Mesendoderm (in vitro differentiated cells): ENCODE data around the gene HEATR9.

Source experiments
- DNase-seq: peaks from one replicate; pipeline ENCODE4 v3.0.0; 2013
- H2AK5ac ChIP-seq: 2 replicates; pipeline ENCODE4 v1.6.1; 2013; ENCODE audit warnings: low read length, inconsistent platforms
- H2BK120ac ChIP-seq: 2 replicates; pipeline ENCODE4 v1.6.1; 2013; ENCODE audit warnings: low read depth, mild to moderate bottlenecking, low read length, moderate library complexity, mixed read lengths
- H2BK15ac ChIP-seq: replicated peaks from 2 replicates; pipeline ENCODE4 v1.6.1; 2013; ENCODE audit warnings: low read depth, mild to moderate bottlenecking, moderate library complexity
- H2BK5ac ChIP-seq: 2 replicates; pipeline ENCODE4 v1.6.1; 2013; ENCODE audit warnings: low read length, inconsistent platforms
- H3K18ac ChIP-seq: 2 replicates; pipeline ENCODE4 v1.6.1; 2013; ENCODE audit warnings: mild to moderate bottlenecking, low read length, mixed read lengths
- H3K23ac ChIP-seq: one replicate; pipeline ENCODE4 v1.6.1; 2013; ENCODE audit warnings: low read length
- H3K27ac ChIP-seq: 2 replicates; pipeline ENCODE4 v1.5.1; 2013; ENCODE audit warnings: low read depth, mild to moderate bottlenecking, inconsistent platforms, low read length, moderate library complexity
- H3K27me3 ChIP-seq: 2 replicates; pipeline ENCODE4 v1.6.1; 2013; ENCODE audit warnings: low read length, control low read depth, mild to moderate bottlenecking, inconsistent platforms; ENCODE audit not compliant: insufficient read depth, poor library complexity
- H3K36me3 ChIP-seq: 2 replicates; pipeline ENCODE4 v1.6.1; 2013; ENCODE audit warnings: low read length, inconsistent platforms; ENCODE audit not compliant: control insufficient read depth, insufficient read depth
- H3K4ac ChIP-seq: one replicate; pipeline ENCODE4 v1.6.1; 2013; ENCODE audit warnings: low read depth, mild to moderate bottlenecking, low read length, moderate library complexity
- H3K4me1 ChIP-seq: 2 replicates; pipeline ENCODE4 v1.6.1; 2013; ENCODE audit warnings: low read depth, low read length, inconsistent platforms; ENCODE audit not compliant: control insufficient read depth
- H3K4me2 ChIP-seq: 2 replicates; pipeline ENCODE4 v1.6.1; 2013; ENCODE audit warnings: low read length
- H3K4me3 ChIP-seq: 2 replicates; pipeline ENCODE4 v1.5.1; 2013; ENCODE audit warnings: mild to moderate bottlenecking, low read length
- H3K56ac ChIP-seq: one replicate; pipeline ENCODE4 v1.6.1; 2013; ENCODE audit warnings: low read length
- H3K79me1 ChIP-seq: 2 replicates; pipeline ENCODE4 v1.6.1; 2013; ENCODE audit warnings: low read length, inconsistent platforms
- H3K79me2 ChIP-seq: 2 replicates; pipeline ENCODE4 v1.6.1; 2013; ENCODE audit warnings: mild to moderate bottlenecking, low read length; ENCODE audit not compliant: control insufficient read depth, insufficient read depth
- H3K9ac ChIP-seq: 2 replicates; pipeline ENCODE4 v1.6.1; 2013; ENCODE audit warnings: low read length, inconsistent platforms
- H4K5ac ChIP-seq: one replicate; pipeline ENCODE4 v1.6.1; 2013; ENCODE audit warnings: low read length
- H4K8ac ChIP-seq: one replicate; pipeline ENCODE4 v1.6.1; 2013; ENCODE audit warnings: low read depth, mild to moderate bottlenecking, control low read depth, low read length, moderate library complexity
- WGBS: extraction: QIAGEN DNeasy Blood & Tissue Kit; methylation state at CpG from one replicate; pipeline ENCODE4 v1.1.7; 2013; ENCODE audit warnings: low lambda C conversion rate, missing lambda C conversion rate; ENCODE audit not compliant: insufficient coverage; ENCODE audit errors: extremely low coverage; 5-methylcytosine and 5-hydroxymethylcytosine counted together

Gene HEATR9

DNA sequence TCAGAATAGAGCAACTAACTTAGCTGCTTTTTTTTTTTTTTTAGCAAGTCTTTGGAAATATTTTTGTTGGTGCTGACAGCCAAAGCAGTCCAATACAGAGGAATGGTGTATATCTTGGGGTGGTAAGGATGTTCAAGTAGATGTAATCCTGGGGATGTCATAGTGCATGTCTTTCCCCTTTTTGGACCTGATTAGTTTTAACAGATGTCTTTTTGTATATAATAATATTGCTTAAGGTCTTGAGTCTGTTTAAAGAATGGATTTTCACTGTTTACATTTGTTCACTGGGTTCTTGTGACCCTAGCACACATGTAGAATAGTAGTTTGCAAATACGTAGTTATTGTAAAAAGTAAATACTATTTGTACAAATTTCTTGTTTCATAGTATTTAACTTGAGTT lies 51.5 kb downstream of the HEATR9 start:
- no peak for DNase-seq
- Histone ChIP-seq H2BK15ac (no peak overlapping the region), H2BK120ac (no peak overlapping the region), H3K79me2 (peaks cover 32% of the 10 kb centered on the region), H2BK5ac (no peak overlapping the region), H3K4me1 (no peaks in the 10 kb centered on the region), H3K27me3 (no peaks in the 10 kb centered on the region), H3K56ac (no peak overlapping the region), H4K5ac (no peak overlapping the region), H3K4me2 (no peak overlapping the region), H3K4ac (no peak overlapping the region), H2AK5ac (no peak overlapping the region), H3K18ac (no peak overlapping the region), H3K23ac (no peak overlapping the region), H3K27ac (no peak overlapping the region), H3K4me3 (no peak overlapping the region), H3K36me3 (no peaks in the 10 kb centered on the region), H3K9ac (no peak overlapping the region), H4K8ac (no peak overlapping the region), H3K79me1 (peaks cover 4% of the 10 kb centered on the region)
- WGBS: no CpG with 5 or more reads among the region's 1 CpG

DNA sequence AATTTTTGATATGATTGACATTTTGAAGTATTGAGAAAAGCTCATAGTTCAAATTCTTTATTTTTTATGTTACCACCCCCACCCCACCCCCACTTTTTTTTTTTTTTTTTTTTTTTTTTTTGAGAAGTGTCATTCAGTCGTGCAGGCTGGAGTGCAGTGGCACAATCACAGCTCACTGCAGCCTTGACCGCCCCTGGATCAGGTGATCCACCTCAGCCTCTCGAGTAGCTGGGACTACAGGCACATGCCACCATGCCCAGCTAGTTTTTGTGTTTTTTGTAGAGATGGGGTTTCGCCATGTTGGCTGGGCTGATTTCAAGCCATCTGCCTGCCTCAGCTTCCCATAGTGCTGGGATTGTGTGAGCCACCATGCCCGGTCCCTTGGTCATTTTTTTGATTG lies 52.0 kb downstream of the HEATR9 start:
- no CpG with 5 or more reads among the region's 5 CpGs for WGBS
- H4K8ac ChIP-seq: no peak overlapping the region
- H3K23ac ChIP-seq: no peak overlapping the region
- H3K9ac ChIP-seq: no peak overlapping the region
- no peaks in the 10 kb centered on the region for H3K27me3 ChIP-seq
- peaks cover 37% of the 10 kb centered on the region for H3K79me2 ChIP-seq
- H2BK5ac ChIP-seq: no peak overlapping the region
- no peak overlapping the region for H3K56ac ChIP-seq
- H3K36me3 ChIP-seq: no peaks in the 10 kb centered on the region
- H3K18ac ChIP-seq: no peak overlapping the region
- no peak overlapping the region for H3K4ac ChIP-seq
- no peak overlapping the region for H3K27ac ChIP-seq
- no peak overlapping the region for H3K4me2 ChIP-seq
- no peak overlapping the region for H3K4me3 ChIP-seq
- H2AK5ac ChIP-seq: no peak overlapping the region
- H4K5ac ChIP-seq: no peak overlapping the region
- H3K4me1 ChIP-seq: no peaks in the 10 kb centered on the region
- peaks cover 5% of the 10 kb centered on the region for H3K79me1 ChIP-seq
- no peak overlapping the region for H2BK15ac ChIP-seq
- H2BK120ac ChIP-seq: no peak overlapping the region
- no peak for DNase-seq

DNA sequence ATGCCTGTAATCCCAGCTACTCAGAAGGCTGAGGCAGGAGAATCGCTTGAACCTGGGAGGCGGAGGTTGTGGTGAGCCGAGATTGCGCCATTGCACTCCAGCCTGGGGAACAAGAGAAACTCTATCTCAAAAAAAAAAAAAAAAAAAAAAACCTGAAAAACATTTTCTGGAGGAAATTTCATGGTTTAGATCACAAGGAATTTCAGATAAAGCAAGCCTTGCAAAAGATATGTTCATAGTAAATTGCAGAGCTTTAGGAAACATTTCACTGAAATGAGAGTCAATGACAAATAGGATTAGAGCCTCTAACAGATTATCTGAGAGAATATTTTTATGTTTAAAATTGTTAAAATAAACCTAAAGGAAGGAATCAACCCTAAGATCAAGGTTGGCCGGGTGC lies 56.2 kb downstream of the HEATR9 start:
- no peak overlapping the region for H3K9ac ChIP-seq
- peaks cover 52% of the 10 kb centered on the region for H3K79me2 ChIP-seq
- no peak overlapping the region for H3K4me3 ChIP-seq
- H3K18ac ChIP-seq: no peak overlapping the region
- H3K4me2 ChIP-seq: no peak overlapping the region
- H3K27me3 ChIP-seq: no peaks in the 10 kb centered on the region
- DNase-seq: no peak
- H3K4ac ChIP-seq: no peak overlapping the region
- WGBS: no CpG with 5 or more reads among the region's 5 CpGs
- H2BK5ac ChIP-seq: no peak overlapping the region
- H3K36me3 ChIP-seq: no peaks in the 10 kb centered on the region
- no peak overlapping the region for H2AK5ac ChIP-seq
- H2BK120ac ChIP-seq: no peak overlapping the region
- H3K56ac ChIP-seq: no peak overlapping the region
- H3K23ac ChIP-seq: no peak overlapping the region
- H2BK15ac ChIP-seq: no peak overlapping the region
- H3K4me1 ChIP-seq: no peaks in the 10 kb centered on the region
- H3K79me1 ChIP-seq: peaks cover 7% of the 10 kb centered on the region
- no peak overlapping the region for H4K8ac ChIP-seq
- no peak overlapping the region for H3K27ac ChIP-seq
- no peak overlapping the region for H4K5ac ChIP-seq

DNA sequence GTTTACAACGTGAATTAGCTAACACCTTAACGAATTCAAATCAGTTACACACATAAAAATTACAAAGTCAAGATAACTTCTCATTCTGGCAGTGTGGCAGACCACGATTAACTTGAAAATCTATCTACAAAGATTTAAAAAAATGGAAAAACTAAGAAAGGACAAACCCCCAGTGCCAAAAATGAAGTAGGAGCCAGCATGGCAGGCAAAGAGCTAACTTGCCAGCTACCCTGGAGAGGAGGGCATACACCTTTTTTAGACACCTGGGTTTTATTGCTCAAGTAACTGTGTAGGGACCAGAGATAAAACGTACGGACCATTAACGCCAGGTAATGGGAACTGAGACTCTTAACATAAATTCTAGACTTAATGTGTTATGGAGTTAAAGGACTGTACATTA lies 56.9 kb downstream of the HEATR9 start:
- Histone ChIP-seq H3K4ac (no peak overlapping the region), H3K79me2 (peaks cover 48% of the 10 kb centered on the region), H2BK5ac (no peak overlapping the region), H2AK5ac (no peak overlapping the region), H3K4me2 (no peak overlapping the region), H3K56ac (no peak overlapping the region), H3K23ac (no peak overlapping the region), H4K8ac (no peak overlapping the region), H3K36me3 (no peaks in the 10 kb centered on the region), H3K27me3 (no peaks in the 10 kb centered on the region), H3K4me1 (no peaks in the 10 kb centered on the region), H3K9ac (no peak overlapping the region), H3K27ac (no peak overlapping the region), H2BK15ac (no peak overlapping the region), H3K4me3 (no peak overlapping the region), H3K18ac (no peak overlapping the region), H4K5ac (no peak overlapping the region), H2BK120ac (no peak overlapping the region), H3K79me1 (peaks cover 5% of the 10 kb centered on the region)
- no peak for DNase-seq
- no CpG with 5 or more reads among the region's 6 CpGs for WGBS

DNA sequence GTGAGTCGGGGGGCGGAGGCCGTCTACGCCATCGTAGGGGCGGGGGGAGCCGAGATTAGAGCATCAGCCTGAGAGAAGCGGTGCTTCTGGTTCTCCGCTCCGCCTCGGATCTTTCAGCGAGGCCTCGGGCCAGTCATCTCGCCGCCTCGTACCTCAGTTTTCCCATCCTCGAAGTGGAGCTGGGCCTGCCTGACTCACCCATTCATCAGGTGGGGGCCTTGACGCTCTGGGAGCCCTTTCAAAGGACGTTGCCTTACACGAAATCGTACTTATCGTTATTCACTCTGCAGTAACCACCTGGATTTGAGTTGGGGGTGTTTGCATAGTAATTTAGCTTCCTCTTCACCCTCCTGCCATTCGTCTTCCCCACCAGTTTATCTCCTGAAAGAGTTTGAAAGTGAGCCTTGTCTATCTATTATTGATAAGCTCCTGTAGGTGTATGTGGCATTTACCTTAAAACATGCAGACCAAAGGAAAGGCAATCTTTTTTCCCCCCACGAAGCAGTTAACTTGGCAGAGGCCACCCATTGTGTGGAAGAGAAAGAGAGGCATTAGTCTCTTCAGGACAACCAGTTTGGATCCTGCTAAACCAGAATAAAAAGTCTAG lies 58.7 kb downstream of the HEATR9 start:
- Histone ChIP-seq H3K4ac (peak overlapping the region; percentile 92), H3K18ac (peak overlapping the region; percentile 91), H3K23ac (peak overlapping the region; percentile 31), H3K56ac (peak overlapping the region; percentile 100), H3K4me3 (peak overlapping the region; percentile 94), H3K79me1 (peaks cover 5% of the 10 kb centered on the region), H3K4me1 (no peaks in the 10 kb centered on the region), H3K27me3 (no peaks in the 10 kb centered on the region), H3K9ac (peak overlapping the region; percentile 99), H2BK15ac (no peak overlapping the region), H4K8ac (no peak overlapping the region), H3K79me2 (peaks cover 38% of the 10 kb centered on the region), H4K5ac (peak overlapping the region; percentile 53), H2BK120ac (no peak overlapping the region), H3K4me2 (peak overlapping the region; percentile 41), H2AK5ac (peak overlapping the region; percentile 80), H3K27ac (peak overlapping the region; percentile 90), H3K36me3 (no peaks in the 10 kb centered on the region), H2BK5ac (peak overlapping the region; percentile 85)
- WGBS: no CpG with 5 or more reads among the region's 24 CpGs
- DNase-seq: no peak
